Adrenal gland (tissue), 5 donors: Measurements from ENCODE around the gene JPH3.

Experiments used
- CTCF ChIP-seq, 6 experiments: fragments of 450-650 bp in 4 of 6; fragments of 200-600 bp in 2 of 6; sonication (generic) in 1 of 6; IDR thresholded peaks; 1 replicate in 5 of 6; 2 replicates in 1 of 6; pipeline versions ENCODE4 v1.5.1 to v1.8.0; 2016 to 2021; ENCODE audit warnings: antibody characterized with exemption in 6 of 6, mild to moderate bottlenecking in 2 of 6, moderate library complexity in 1 of 6
- POLR2A ChIP-seq, 2 donors: fragments of 450-650 bp; IDR thresholded peaks; one replicate each; pipeline ENCODE4 v1.6.1; 2017; ENCODE audit warnings: antibody characterized with exemption in 2 of 2, mild to moderate bottlenecking in 2 of 2, moderate library complexity in 1 of 2
- donor health status: DM: no; HTN: no; CAD: no.

GRCh38 chr16:87621550-87621829, 19.2 kb downstream of the JPH3 start:
- no peak for TF ChIP-seq CTCF (IDR thresholded peaks at IDR 0.05)
- TF ChIP-seq POLR2A (IDR thresholded peaks at IDR 0.05) = no peak
